Middle frontal gyrus (tissue), 1 donor: ENCODE measurements around the gene LTBP1.

ENCODE experiments used
- DNase-seq: peaks from one replicate; pipeline ENCODE4 v3.0.0-alpha.2; 2015; ENCODE audit warnings: low spot score; ENCODE audit errors: extremely low spot score

The LTBP1 gene

GRCh38 chr2:33108483-33109443 is 162.0 kb downstream of the LTBP1 start:
- DNase-seq, result no peak

GRCh38 chr2:33110461-33110860 is 163.7 kb downstream of the LTBP1 start:
- DNase-seq, result no peak

GRCh38 chr2:33111002-33111446 is 164.3 kb downstream of the LTBP1 start:
- no peak for DNase-seq

- DNase-seq, result no peak
These were observed 168.4 kb downstream of the LTBP1 start for GRCh38 chr2:33115196-33115595.

- no peak for DNase-seq
These were observed 169.0 kb downstream of the LTBP1 start for GRCh38 chr2:33115728-33116127.

GRCh38 chr2:33116799-33117198 is 170.0 kb downstream of the LTBP1 start:
- no peak for DNase-seq

GRCh38 chr2:33118651-33119050 is 171.9 kb downstream of the LTBP1 start:
- no peak for DNase-seq

- no peak for DNase-seq
These were observed 174.7 kb downstream of the LTBP1 start for GRCh38 chr2:33121416-33121815.

GRCh38 chr2:33121925-33122324 is 175.2 kb downstream of the LTBP1 start:
- no peak for DNase-seq

GRCh38 chr2:33122726-33123125 is 176.0 kb downstream of the LTBP1 start:
- DNase-seq, result no peak

- DNase-seq, result no peak
These were observed 176.5 kb downstream of the LTBP1 start for GRCh38 chr2:33123216-33123615.

- no peak for DNase-seq
These were observed 179.8 kb downstream of the LTBP1 start for GRCh38 chr2:33126552-33126951.

- no peak for DNase-seq
These were observed 180.2 kb downstream of the LTBP1 start for GRCh38 chr2:33126958-33127357.

- DNase-seq, result no peak
These were observed 182.7 kb downstream of the LTBP1 start for GRCh38 chr2:33129263-33130053.

- DNase-seq, result no peak
These were observed 183.3 kb downstream of the LTBP1 start for GRCh38 chr2:33130054-33130447.

- no peak for DNase-seq
These were observed 183.8 kb downstream of the LTBP1 start for GRCh38 chr2:33130544-33130943.

GRCh38 chr2:33131111-33131510 is 184.4 kb downstream of the LTBP1 start:
- no peak for DNase-seq

- DNase-seq, result no peak
These were observed 185.0 kb downstream of the LTBP1 start for GRCh38 chr2:33131749-33132148.

GRCh38 chr2:33133454-33133952 is 186.8 kb downstream of the LTBP1 start:
- no peak for DNase-seq

- peak; percentile 47 for DNase-seq
These were observed 187.5 kb downstream of the LTBP1 start for GRCh38 chr2:33134086-33134771.

- DNase-seq, result no peak
These were observed 188.2 kb downstream of the LTBP1 start for GRCh38 chr2:33134791-33135560.
